Bone marrow (tissue), 2 donors: ENCODE data around the gene CD300LG.
"Not testable (repeated sequence)": the region's sequence is repeated elsewhere in the genome, so short reads cannot be mapped to it uniquely, and the experiment has no call there.

Experiments used
- DNase-seq, 2 donors: peaks; one replicate each; lab custom pipeline; 2025; lab: John Stamatoyannopoulos, UW

The CD300LG gene

DNA sequence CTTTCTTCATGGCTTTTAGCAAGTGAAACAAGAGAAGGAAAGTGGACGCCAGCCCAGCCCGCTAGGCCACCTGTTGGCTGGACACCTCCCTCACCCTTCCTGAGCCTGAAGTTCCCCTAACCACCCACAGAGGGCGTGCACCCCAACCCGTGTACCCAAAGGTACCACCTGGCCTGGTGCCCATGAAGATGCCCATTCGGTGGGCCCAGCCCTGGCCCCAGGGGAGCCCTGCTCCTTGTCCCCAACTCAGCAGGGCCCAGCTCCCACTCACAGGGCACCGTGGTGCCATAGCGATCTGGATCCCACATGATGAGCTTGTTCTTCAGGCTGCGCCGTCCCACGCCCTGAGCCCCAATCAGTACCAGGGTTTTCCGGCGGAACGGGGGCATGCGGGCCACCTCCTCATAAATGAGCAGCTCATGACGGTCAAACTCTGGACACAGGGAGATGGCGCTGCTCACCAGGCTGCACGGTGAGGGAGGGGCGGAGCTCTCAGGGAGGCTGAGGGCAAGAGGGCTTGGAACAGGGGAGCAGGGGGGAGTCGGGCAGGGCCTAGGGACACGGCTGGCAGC lies 33.5 kb downstream of the CD300LG start:
- DNase-seq = no peak

DNA sequence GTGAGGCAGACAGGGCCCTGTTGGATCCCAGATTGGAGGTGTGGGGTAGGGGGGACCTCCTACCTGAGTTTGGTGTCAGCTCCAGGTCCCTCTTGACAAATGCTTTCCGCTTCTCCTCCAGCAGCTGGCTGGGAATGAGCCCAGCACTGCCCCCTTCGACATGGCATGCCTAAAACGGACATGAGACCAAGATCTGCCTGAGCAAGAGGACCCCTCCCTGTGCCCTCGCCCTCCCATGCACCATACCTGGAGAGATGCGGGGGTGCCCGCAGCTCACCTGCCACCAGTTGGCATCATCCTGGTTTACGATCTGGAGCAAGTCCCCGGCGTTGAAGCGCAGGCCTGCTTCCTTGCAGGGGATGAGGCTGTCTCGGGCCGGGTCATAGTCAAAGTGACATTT lies 34.2 kb downstream of the CD300LG start:
- no peak for DNase-seq

DNA sequence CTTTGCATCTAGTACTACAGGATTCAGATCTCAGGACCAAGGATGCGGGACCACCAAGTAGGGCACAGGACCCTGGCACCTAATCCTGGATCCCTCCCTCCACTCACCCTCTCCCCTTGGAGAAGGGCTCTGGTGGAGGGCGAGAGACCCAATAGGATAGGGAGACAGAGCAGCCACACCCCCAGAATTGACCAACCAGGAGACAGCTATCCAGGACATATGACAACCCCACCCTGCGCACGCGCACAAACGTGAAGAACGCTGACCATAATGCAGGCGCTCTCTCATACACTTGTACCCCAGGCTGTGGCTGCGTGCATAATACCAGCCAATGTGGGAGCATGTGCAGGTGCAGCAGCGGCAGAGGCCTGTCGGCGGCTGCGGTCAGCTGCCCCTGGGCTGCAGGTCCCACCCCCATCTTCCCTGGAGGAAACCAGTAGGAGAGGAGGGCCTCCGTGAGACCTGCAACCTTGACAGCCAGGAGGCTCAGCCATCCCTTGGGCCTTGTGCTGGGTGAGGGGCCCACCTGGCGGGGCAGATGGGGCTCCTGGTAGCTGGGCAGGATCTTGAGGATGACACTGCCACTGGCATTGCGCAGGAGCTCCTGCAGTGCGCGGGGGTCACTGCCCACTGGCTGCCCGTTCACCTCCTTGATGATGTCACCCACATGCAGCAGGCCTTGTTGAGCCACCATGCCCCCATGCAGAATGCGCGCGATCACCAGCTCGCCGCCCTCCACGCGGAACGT lies 35.0 kb downstream of the CD300LG start:
- no peak for DNase-seq

DNA sequence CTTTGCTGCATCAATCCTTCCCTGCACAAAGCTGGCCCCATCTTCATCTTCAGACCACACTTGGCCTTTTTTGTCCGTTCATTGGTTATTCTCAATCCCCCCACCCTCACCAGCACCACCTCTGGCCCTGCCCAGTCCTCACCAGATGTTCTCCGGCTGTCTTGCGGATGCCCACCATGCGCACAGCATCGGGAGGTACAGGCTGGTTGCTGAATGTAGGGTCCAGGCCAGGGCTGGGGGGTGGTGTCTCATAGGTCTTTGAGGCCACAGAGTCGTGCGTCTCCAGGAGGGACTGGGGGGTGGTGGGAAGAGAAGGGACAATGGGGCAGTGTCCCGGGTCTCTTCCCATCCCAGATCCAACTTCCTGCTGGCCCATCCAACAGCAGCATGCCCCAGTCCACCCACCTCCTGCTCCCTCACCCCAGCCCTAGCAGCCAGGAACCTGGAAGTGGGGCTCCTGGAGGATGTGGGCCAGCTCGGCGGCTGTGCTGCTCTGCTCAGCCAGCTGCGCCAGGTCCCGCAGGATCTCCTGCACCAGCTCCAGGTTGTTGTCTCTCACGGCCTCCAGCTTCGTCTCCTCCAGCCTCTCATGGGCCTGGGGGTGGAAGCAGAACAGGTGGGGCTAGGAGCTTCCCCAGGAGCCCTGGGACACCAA lies 35.9 kb downstream of the CD300LG start:
- DNase-seq = no peak

DNA sequence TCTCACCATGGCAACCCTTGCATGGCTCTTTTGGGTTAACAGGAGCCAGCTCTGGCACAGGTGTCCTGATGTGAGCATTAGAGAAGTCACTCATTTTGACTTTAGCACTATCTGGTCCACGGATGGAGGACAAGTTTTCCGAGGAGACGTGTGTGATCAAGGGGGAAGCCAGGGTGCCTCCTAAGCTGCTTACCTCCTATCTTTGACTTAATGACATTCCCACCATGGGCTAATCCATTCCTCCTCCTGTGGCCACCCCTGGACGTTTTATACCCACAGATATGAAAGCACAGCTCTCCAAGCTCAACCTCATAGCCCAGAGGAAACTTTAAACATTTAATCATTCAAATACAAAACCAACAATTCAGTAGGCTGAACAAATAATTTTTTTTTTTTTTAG lies 41.6 kb downstream of the CD300LG start:
- no peak for DNase-seq

DNA sequence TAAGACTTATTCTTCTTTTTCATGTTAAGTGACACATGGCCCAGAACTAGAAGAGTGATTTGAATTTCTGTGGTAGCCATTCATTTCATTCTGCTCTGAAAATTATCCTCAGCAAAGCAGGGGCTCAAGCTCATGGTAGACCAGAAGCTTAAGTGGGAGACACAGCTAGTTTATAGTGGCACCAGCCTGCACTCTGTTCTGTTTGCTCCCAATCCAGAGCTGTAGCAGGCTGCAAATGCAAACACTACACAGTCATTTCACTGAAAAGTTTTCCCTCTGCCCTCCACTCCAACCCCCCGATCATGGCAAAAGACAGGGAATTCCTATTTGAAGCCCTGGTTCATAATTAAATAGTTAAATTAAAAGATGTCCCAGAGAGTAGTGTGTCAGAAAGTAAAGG lies 43.3 kb downstream of the CD300LG start:
- no peak for DNase-seq

DNA sequence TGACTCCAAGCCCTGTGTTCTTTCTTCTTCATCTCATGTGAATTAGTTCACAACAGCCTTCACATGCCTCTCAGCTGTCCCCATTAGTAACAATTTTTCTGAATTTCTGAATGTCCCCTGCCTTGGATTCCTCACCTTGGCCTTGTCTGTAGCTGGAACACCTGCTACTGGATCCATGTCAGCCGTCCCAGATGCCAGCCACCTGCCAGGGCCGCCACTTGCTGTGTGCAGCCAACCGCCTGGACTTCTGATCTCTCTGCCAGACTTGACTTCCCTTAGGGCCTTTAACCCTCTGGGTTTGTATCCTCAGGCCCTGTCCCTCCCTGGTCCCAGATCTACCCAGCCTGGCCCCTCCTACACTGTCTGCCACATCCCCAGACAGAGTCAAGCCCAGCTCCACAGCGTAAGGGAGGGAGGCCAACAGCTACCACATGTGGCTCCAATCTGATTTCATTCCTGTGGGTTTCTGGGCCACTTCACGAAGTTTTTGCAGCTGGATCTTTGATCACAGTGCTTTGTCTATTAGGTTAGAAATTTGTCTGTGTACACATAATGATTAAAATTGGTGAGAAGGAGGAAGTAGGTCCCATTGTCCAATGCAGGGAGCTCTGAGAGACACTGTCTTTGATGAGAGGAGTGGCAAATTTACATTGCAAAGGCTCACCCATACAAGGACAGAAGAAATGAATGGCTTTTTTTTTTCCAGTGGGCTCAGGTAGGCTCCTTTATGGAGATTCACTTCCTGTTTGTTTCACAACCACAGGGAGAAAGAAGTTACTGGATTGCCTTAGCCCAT lies 45.1 kb downstream of the CD300LG start:
- no peak for DNase-seq

DNA sequence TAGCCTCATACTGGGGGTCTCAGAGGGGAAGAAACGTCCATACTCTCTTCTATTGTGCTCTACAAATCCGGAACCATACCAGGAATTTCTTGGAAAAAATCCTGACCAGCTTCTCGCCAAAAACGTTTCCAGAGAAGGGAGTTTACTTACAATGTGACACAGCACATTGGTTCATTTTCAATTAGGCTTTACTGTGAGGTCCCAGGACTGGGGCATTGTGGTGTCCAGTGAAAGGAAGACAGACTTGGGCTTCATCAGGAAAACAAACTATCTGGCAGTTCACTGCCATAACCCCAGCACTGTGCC lies 45.6 kb downstream of the CD300LG start:
- no peak for DNase-seq

DNA sequence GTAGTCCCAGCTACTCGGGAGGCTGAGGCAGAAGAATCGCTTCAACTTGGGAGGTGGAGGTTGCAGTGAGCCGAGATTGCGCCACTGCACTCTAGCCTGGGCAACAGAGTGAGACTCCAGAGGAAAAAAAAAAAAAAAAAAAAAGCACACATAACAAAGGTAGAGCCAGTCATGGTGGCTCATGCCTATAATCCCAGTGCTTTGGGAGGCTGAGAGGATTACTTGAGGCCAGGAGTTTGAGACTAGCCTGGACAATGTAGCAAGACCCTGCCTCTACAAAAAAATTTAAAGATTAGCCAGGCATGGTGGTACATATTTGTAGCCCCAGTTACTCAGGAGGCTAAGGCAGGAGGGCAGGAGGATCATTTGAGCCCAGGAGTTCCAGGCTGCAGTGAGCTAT lies 47.5 kb downstream of the CD300LG start:
- DNase-seq = not testable (repeated sequence)

DNA sequence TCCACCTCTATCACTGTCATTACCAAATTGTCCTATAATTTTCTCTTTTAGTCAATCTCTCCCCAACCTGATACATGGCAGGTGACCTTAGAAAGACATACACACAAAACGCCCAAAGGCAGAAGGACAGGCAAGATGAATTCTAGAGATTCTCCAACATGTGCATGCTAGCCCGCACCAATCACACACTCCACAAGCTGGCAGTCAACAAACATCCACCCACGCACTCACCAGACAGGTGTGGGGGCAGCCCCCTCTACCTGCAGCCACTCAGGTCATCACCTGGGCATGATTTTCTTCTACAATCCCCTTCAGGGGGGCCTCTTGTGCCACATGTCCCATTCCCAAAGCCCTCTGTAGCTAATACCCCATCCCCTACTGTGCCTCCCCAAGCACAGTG lies 50.9 kb downstream of the CD300LG start:
- DNase-seq = no peak

DNA sequence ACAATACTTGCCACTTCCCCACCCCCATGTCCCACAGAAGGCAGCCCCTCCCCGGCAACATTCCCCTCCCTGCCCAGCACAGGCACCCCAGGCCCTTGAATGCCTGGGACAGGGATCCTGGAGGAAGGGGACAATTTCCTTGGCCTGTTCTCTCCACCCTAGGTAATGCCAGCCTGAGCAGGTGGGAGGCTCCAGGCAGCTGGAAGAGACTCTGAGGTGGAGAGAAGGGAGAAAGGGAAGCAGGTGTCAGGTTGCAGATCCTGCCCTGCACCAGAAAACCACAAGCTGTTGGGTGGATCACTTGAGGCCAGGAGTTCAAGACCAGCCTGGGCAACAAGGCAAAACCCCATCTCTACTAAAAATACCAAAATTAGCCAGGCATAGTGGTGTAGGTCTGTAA lies 51.5 kb downstream of the CD300LG start:
- no peak for DNase-seq

DNA sequence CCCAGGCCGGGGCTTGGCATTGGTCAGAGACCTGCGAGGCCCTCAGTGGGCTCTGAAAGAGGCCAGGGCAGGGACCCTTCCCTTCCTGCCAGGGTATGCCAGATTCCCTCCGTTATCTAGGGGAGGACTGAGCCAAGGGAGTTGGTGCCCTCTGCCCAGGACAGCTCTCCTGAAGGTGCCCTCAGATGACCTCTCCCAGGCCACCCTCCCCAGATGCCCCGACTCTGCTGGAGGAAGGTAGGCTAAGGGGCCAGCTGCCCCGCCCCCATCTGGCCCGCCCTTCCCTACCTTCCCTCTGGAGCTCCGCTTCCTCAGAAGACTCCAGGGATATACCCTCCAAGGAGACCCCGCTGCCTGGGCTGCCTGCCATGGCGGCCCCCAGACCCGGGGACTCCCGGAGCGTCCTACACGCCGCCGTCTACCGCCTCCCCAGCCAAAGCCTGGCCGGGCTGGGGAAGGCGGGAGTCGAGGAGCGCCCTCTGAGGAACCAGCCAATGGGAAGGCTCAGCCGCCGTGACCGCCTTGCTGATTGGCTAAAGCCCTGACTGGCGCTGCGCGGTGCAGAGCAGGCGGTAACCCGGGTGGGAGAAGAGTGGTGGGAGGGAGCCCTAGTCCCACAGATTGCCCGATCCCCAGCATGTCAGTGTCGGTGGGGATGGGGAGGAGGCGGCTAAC lies 53.3 kb downstream of the CD300LG start:
- peak in 1 of 2 donors; percentile 49 for DNase-seq

DNA sequence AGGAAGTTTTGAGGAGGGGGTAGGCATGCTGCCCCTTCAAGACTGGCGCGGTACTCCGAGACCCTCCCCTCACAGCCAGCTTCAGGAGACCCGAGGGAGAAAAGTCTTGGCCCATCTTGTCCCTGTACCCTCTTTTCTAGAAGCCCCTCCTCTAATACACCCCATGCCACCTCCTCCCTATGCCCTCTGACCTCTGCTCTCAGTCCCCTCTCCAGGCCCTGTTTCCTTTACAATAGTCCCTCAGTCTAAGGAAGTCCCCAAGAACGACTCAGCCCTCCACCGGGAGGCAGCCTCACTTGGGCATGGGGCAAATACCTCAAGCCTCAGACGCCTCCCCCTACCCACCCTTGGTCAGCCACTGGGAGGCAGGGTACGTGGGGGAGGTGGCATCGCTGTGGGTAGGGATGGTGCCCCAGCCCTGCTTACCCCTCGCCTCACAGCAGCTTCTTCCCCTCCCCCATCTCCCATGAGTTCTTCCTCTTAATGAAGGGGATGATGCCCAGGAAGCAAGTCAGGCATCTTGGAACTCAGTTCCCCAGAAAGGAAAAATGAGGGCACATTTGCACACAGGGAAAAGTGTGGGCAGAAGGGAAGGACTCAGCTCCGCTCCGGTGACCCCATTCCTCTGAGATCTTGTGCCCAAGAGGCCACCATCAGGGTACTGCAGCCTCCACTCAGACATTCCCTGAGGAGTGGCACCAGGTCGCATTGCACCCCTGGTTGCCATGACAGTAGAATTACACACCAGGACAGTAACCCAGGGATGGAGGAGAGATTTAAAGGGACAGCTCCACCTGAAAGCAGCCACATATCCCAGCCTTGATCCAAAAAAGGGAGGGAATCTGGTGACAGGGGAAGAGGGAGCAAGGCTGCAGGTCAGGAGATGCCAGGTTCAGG lies 54.1 kb downstream of the CD300LG start:
- no peak for DNase-seq

DNA sequence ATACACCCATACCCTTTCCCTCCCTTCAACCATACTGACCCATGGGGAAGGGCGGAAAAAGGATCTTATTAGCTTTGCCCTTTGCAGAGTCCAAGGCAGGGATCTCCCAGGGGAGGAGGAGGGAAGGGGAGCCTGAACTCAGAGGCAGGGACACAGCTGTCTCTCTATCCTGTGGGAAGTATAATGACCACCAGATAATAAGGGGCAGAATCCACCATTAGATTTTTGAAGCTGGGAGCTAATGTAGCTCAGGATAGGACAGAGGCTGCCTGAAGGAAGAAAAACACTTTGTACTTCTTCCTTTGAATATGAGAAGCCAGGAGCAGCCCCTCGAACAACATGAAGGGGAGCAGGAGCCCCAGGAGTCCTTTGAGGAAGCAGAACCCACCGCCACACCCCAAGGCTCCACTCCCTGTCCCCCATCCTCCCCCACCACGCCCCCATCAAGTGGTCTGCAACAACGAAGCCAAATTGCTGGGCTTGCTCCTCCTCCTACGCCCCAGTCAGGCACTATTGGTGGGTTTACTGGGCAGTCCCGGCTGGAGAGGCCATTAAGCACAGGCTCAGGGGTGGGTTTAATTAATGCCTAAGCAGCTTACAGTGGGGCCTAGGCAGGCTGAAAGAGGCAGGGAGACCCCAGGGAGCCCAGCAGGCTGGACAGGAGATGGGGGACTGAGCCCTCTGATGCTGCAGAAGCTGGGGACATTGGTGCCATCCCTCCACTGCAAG lies 55.0 kb downstream of the CD300LG start:
- DNase-seq = no peak

DNA sequence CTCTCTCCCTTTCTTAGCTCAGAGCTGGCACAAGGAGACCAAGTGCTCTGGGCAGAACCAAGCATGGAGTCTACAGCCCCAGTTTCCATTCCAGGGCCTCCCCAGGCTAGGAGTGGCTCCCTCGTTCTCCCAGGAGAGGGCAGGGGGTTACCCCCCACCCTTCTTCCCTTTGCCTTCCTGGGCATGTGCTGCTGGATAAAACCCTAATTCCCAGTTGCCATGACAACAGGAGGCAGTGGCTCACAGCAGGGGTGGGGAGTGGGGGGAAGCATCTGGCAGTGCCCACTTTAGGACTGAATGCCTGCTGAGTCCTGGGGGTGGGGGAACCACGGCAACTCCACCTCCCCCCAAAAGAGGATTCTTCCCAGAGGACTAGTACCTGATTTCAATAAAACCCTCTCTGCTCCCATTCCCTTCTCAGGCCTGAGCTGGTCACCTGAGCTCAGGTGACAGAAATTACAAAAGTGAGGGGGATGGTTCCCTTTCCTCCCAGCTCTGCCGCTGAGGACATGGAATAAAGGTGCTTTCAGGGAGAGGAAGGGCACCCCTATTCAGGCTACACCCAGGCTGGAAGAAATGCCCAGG lies 58.5 kb downstream of the CD300LG start:
- DNase-seq = no peak

DNA sequence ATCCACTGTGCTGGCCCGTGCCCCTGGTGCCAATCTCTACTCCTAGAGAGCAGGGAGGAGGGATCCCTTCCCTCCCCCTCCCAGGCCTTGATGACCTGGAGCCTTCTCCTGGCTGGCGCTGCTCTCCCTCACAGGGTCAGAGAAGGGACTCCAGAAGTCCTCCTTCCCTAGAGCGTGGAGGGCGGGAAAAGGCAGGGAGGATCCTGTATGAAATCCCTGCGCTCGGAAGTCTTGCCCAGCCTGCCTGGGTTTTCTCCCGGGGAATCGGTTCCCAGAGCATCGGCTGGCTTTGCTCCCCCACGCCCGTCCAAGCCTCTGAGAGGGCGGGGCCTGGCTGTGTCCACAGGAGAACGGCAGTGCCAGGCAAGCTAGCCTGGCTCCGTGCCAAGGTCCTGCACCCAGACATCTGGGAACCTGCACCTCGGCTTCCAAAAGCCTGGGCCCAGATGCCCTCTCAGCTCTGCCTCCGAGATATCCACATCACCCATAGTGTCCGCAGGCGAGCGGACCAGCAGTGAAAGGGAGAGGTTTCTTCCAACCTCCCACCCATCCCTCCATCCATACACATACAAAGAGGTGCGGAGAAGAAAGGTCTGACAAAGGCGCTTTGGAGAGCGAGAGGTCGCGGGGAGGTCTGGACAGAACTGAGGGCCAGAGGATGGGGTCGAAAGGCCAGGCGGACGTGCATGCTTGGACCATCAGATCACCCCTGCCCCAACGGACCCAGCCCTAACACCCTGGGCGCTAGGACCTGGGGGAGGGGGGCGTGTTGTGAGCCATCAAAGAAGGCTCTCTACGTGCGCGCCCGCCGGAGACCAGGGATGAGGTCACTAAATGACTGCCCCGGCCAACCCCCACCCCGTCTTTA lies 59.2 kb downstream of the CD300LG start:
- DNase-seq = no peak

DNA sequence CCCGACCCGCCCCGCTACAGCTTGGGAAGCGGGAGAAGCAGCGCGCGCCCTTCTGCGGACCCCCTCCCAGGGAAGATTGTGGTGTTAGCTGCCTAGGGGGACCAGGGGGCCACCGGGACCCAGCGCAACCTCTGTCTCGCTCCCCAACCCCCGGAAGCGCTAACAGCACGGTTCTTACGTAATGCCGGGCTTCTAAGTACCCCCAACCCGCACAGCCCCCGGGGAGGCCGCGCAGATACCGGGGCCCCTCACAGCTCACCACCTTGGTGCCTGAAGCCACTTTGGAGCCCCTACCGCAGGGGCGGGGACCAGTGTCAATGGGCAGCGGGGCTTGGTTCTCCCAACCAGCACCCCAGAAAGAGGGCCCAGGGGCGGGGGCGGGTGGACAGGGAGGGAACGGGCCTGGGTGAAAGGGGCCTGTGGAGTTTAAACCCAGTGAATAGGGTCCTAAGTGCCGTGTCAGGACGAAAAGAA lies 60.0 kb downstream of the CD300LG start:
- DNase-seq = no peak

DNA sequence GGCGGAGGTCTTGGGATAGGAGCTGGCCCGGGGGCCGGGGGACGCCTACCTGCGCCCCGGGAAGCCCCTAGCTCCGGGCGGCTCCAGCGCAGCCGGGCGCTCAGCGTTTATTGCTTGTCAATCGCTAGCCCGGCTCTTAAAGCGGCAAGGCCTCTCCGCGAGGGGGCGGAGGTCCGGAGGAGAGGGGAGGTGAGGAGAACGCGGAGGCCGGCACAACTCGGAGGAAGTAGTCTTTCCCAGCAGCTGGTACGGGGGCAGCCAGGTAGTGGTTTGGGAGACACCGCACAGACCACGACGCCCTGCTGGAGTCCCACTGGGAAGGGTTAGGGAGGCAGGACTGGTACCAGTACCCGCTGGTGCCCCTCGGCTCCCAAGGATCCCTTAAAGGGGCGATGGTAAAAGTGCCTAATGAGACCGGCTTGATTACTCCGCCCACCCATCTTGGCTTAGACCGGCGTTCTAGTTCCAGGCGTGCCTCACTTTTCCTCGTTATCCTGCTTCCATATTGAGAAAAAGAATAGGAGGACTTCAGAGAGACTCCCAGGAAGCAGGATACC lies 60.5 kb downstream of the CD300LG start, which contains the start of gene MPP2:
Gene MPP2 (minus strand): TSS at position 112 of the 557 bp plus-strand sequence. CDS start 3,076 bp downstream, outside the sequence.
- no peak for DNase-seq
